Tongue (tissue), 2 donors: ENCODE data around the gene PAIP2. TPM values are rescaled to one million over a fixed set of nuclear protein-coding genes. Genes with fewer than 3 reads are reported as not detected.
"Not testable (repeated sequence)": the region's sequence is repeated elsewhere in the genome, so short reads cannot be mapped to it uniquely, and the experiment has no call there.

ENCODE experiments used
- DNase-seq: peaks from one replicate; pipeline ENCODE4 v3.0.0-alpha.2; 2015
- total RNA-seq: library from RNA; depleted of rRNA; stranded (reverse); fragments of >200 nt; gene quantifications from one replicate; pipeline ENCODE4 v1.2.3, GENCODE V29; 2014

PAIP2 gene
- total RNA-seq, result 117 TPM

- DNase-seq, result peak; percentile 99
Measured at GRCh38 chr5:139341689-139342422, at the start of gene PAIP2. TSS of gene PAIP2 (plus strand) at chr5:139341854. CDS start at chr5:139363785, 21,931 bp downstream.

- no peak for DNase-seq
Measured at GRCh38 chr5:139293202-139293506, 48.5 kb upstream of the PAIP2 start.

- peak; percentile 98 for DNase-seq
Measured at GRCh38 chr5:139293507-139294373, 47.9 kb upstream of the PAIP2 start, which contains the start of gene MATR3. TSS of gene MATR3 (plus strand) at chr5:139293740. CDS start at chr5:139307416, 13,676 bp downstream.

- DNase-seq, result peak; percentile 93
Measured at GRCh38 chr5:139294374-139295165, 47.1 kb upstream of the PAIP2 start.

GRCh38 chr5:139295346-139296057 is 46.2 kb upstream of the PAIP2 start:
- DNase-seq, result peak; percentile 24

- no peak for DNase-seq
Measured at GRCh38 chr5:139296198-139296597, 45.5 kb upstream of the PAIP2 start.

GRCh38 chr5:139296862-139297326 is 44.8 kb upstream of the PAIP2 start:
- DNase-seq, result no peak

- no peak for DNase-seq
Measured at GRCh38 chr5:139297439-139298133, 44.1 kb upstream of the PAIP2 start.

- no peak for DNase-seq
Measured at GRCh38 chr5:139298242-139298641, 43.4 kb upstream of the PAIP2 start.

GRCh38 chr5:139299486-139299885 is 42.2 kb upstream of the PAIP2 start:
- DNase-seq, result no peak

- no peak for DNase-seq
Measured at GRCh38 chr5:139301808-139302499, 39.7 kb upstream of the PAIP2 start.

GRCh38 chr5:139304391-139305324 is 37.0 kb upstream of the PAIP2 start:
- no peak for DNase-seq

- no peak for DNase-seq
Measured at GRCh38 chr5:139306197-139306596, 35.5 kb upstream of the PAIP2 start.

GRCh38 chr5:139306628-139307379 is 34.9 kb upstream of the PAIP2 start:
- DNase-seq, result no peak

- no peak for DNase-seq
Measured at GRCh38 chr5:139308797-139309196, 32.9 kb upstream of the PAIP2 start.

- DNase-seq, result not testable (repeated sequence)
Measured at GRCh38 chr5:139310715-139311186, 30.9 kb upstream of the PAIP2 start.

GRCh38 chr5:139312075-139312474 is 29.6 kb upstream of the PAIP2 start:
- DNase-seq, result no peak

- DNase-seq, result no peak
Measured at GRCh38 chr5:139314276-139314675, 27.4 kb upstream of the PAIP2 start.
